Stimulated activated CD8-positive, alpha-beta memory T cell treated with anti-CD3 and anti-CD28 coated beads, Interleukin-15, amount 100 ng/mL, for 24 hours (primary cell): ENCODE measurements around the gene RNF123.
"Not testable (repeated sequence)": the region's sequence is repeated elsewhere in the genome, so short reads cannot be mapped to it uniquely, and the experiment has no call there.

Experiments used
- DNase-seq: peaks from one replicate; pipeline ENCODE4 v3.0.0-alpha.2; 2020; ENCODE audit warnings: low read depth

Gene RNF123

DNA sequence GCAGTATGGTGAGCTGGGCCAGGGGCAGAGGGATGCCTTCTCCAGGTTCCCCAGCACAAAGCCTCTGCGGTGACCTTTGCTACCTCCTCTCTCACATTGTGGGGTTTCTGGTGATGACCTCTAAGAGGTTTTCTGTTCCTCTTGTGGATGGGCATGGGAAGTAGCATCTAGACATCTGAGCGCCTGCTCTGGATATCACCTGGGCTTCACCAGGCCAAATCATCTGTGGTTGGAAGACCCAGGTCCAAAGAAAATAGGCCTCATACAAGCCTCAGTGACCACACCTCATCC, 8.2 kb upstream of the RNF123 start:
- no peak for DNase-seq

DNA sequence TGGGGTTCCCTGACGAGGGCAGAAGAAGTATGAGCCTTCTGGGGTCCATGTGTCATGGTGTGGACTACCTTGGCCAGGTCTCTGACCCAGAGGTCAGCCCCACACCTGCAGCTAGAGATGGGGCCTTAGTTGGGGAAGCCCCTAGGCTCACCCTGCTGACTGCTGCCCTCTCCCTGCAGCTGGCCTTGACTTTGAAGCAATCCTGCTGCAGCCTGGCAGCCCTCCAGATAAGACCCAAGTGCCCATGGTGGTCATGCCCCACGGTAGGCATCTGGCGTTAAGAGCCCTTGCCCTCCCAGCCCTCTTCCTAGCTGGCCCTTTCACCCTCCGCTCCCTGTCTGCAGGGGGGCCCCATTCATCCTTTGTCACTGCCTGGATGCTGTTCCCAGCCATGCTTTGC, 7.8 kb upstream of the RNF123 start:
- DNase-seq: no peak

DNA sequence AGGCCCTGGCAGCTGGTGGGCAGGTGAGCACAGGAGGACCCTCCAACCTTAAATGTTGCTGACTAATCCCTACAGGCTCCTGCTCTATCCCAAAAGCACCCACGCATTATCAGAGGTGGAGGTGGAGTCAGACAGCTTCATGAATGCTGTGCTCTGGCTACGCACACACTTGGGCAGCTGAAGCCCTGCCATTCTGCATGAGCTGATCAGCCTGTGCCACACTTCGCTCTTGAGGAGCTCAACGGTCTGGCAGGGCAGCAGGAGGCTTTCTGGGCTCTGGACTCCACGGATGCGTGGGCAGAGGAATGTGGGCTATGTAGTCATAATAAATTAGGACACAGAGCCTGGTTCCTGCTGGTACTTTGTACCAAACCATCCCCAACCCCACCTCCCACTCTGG, 6.2 kb upstream of the RNF123 start:
- DNase-seq: no peak

DNA sequence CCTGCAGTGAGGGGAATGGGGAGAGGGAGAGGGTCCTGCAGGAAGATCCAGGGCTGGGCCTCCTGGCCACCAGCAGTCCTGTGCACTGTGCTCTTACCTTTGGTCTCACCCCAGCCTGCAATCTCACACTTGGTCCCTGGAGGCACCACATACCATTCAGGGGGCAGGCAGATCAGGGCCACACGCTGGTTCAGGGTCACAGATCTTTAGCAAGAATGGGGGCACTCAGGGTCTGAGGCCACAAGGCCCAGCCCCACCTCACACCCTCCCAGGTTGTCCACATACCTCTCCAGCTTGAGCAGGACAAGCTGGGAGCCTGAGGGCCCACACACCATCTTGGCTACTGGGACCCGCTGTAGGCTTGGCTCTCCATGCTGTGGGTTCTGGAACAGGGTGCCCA, 4.9 kb upstream of the RNF123 start:
- not testable (repeated sequence) for DNase-seq

DNA sequence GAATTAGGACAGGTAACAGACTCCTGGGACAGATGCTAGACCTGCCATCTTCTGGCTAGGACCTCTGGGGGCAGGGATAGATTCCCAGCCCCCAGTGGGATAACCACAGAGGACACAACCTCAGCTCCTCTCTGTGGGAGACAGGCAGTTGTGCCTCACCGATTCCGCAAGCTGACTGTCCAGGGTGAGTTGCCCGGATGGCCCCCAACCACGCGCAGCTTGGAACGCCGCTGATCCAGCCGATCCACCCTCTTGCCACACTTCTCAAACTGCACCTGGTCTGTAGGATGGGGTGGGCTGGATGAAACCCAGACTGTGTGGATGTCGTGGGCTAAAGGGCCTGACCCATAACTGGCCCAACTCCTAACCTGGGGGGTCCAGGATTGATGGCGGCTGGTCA, 4.3 kb upstream of the RNF123 start:
- not testable (repeated sequence) for DNase-seq

DNA sequence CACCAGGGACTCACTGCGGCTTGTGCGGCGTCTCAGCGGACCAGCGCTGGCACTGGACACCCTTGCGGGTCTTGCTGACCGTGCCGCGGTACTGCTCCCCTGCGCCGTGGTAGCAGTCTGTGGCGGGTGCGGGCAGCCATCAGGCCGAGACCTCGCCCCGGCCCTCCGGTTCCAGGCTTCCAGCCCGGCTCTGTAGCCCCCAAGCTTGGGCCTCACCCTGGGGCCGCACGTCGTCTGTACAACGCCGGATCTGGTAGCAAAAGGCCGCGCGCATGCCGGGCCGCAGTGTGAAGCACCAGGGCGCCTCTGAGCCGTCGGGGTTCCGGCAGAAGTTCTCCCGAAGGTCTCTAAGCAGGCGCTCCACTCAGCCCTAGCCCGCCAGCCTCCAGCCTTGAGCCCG, 3.5 kb upstream of the RNF123 start:
- not testable (repeated sequence) for DNase-seq

DNA sequence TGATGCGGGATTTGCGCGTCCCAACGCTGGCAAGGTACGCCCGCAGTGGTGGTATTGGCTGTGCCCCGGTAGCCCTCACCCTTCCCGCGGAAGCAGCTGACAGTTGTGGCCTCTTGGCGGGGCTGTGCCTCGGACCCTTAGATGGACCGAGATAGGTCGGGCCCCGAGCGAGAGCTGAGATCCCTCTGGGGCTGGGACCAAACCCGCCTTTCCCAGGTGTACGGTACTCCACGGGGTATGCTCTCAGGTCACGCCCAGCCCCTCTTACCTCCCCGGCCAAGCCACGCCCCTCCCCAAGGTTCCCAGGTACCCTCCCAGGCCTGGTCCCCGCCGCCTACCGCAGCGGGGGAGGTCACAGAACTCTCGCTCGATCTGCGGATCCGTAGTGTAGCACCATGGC, 3.0 kb upstream of the RNF123 start:
- DNase-seq: not testable (repeated sequence)

DNA sequence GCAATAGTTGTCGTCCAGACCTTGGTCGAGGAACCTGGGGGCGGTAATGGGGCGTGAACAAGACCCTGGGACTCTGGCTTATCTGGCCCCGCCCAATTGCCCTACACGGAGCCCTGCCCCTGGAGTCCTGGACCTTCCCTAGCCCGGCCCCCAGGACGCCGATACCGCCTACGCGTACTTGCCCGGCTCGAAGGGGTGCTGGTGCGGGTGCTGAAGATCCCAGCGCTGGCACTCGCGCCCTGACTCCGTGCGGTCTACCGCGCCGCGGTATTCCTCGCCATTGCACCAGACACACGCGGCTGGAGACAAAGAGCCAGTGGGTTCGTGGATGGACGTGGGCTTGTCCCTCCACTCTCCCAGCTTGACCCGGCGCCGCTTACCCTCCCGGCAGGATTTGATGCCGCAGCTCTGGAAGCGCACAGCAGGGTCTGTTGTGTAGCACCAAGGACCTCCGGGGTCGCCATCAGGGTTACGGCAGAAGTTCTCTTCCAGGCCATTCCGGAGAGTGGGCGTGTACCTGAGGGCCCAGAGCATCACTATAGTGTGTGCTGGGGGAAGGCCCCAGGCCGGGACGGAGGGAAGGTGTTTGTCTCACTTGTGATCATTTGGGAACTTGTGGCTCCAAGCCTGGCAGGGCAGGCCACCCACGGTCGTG, 2.5 kb upstream of the RNF123 start:
- DNase-seq: not testable (repeated sequence)

DNA sequence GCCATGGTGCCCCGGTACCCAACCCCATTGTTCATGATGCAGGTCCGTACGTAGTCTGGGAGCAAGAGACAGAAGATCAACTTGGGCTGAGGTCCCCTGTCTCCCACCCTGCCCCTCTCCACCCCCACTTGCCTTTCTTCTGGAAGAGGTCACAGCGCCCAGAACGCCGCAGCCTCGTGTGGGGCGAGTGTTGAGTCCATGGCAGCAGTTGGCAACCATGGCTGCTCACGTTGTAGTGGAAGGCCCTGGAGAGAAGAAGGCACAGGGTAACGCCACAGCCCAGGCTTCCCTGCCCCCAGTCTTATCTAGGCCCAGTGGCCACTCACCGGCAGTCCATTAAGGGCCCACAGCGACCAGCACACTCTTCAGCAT, 1.9 kb upstream of the RNF123 start:
- DNase-seq: not testable (repeated sequence)

DNA sequence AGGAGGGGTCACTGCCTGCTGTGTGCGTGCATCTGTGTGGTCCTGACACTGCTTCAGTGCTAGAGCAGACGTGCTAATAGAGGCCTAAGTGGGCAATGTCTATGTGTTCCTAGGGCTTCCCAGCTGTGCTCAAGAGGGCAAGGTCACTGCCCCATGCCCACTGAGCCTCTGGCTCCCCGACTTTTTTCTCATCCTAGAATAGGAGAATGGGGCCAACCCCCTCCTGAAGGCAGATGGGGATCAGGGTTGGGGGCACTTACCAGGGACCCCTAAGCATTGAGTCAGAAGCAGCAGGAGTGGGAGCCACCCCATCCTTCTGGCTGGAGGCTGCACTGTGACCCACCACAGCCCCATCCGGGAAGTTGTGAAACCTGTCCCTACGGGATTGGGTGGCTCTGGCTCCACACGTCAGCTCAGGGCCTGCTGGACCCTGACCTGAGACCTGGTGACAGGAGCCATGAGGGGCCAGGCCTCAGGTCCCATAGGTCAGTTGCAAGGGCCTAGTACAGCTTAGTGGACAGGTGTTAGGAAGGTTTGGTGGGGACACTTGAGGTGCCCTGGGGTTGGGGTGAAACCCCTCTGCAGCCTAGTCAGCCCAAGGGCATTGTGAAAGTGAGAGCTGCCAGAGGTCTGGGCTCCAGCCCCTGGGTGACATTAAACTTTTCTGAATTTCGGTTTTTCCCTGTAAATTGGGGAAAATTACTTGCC, 865 bp upstream of the RNF123 start:
- DNase-seq: not testable (repeated sequence)

DNA sequence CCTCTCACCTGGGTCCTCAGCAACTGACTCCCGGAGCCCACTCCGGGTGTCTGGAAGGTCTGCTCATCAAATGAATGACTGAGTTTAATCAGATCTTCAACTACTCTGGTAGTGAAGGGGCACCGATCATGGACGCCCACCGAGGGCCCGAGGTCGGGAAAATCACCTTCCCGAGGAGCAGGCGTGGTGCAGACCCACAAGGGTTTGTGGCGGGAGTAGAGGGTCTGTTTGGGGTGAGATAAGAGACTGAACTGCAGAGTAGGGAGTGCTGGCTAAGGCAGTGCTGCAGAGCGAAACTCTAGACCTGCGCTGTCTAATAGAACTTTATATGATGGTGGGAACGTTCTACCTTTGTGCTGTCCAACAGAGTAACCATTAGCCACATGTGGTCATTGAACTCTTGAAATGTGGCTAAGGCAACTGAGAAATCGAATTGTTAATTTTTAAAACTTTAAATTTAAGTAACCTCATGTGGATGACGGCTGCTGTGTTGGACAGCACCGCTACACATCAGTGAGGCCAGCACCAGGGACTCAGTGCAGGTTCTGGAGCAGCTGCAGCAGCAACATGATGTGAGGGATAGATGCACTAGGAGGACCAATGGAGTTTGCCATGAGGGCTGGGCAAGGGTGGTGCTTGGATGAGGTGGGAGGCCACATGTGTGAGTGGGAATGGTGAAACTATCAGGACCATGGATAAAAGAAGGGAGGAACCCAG, 709 bp downstream of the RNF123 start:
- DNase-seq: not testable (repeated sequence)

DNA sequence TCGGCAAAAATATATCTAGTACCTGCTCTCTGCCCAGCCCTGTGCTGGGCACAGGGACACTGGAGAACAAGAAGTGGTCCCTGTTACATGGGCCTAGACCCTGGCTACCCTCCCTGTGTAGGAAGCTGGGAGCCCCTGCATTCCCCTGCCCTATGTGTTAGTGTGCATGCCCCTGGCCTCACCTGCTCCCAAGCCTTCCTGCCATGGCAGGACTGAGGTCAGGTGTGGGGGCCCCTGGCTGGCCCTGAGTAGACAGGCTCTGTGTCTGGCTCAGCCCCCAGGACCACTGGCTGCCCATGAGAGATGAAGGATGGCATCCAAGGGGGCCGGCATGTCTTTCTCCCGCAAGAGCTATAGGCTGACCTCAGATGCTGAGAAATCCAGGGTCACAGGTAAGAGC, 1.5 kb downstream of the RNF123 start:
- DNase-seq: not testable (repeated sequence)

DNA sequence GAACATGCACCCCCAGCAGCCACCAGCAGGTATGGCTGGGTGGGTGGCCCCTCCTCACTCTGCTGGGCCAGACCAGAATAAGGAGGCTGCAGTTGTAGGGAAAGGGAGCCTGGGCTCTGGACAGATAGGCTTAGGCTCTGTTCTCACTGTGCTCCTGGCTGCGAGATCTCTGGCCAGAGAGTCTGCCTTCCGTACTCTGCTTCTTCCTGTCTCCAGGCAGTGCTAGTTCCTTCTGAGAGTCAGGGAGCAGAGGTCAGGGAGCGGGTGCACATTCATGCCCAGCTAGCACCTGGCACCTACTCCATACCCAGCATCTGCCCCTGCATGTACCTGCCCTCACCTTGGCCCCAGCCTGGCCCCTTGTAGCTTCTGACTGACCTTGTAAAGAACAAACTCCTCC, 2.1 kb downstream of the RNF123 start:
- not testable (repeated sequence) for DNase-seq

DNA sequence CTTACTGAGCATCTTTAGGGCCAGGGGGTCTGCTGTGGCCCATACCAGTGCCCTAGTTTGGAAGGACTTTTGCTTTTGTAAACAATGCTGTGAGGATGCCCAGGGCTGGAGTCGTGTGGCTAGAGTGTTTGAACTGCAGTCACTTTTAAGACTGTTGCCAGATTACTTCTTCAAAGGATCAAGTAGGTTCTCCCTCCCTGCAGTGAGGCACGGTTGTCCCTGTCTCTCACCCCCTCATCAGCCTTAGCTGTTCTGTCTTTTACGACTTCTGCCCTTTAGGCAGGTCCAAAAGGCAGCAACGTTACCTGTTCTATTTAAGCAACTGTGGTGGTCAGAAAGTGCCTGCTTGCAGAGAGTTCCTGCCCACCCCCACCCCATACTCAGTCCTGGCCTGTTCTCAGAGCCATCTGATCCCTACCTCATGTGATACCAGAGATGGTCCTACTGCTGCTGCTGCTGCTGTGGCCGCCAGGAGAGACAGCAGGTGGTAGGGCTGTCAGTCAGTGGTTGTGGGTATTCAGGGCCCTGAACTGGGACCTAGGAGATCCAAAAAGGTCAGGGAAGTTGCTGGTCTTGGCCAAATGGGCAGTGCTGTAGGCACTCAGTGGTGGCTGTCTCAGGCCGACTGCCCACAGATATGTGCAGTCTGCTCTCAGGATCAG, 5.2 kb downstream of the RNF123 start:
- not testable (repeated sequence) for DNase-seq

DNA sequence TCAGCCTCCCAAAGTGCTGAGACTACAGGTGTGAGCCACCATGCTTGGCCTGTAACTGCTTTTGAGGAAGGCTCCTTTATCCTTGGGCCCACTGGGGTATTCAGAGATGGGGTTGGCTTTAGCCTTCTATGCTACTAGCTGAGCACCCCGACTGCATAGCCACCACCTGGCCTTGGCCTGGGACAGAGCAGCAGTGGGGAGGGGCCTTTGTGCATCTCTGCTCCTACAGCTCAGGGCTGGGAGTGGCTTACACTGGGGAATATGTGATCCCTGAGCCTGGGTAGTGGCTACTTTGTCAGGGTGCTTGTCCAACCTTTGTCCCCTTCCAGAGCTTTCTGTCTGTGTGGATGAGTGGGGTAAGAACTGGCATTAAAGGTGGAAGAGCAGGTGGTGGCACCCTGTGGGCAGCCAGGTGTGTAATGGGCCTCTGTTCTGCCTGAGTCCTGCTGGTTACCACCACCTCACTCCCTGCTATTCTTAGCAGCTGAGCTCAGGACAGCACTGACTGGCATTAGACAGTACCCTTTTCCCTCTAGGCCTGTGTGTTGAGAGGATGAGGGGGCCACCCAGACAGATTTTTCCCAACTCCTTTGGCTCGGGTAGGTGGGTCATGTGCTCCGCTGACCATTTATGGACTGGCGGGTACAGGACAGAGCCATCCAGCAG, 6.1 kb downstream of the RNF123 start:
- DNase-seq: not testable (repeated sequence)

DNA sequence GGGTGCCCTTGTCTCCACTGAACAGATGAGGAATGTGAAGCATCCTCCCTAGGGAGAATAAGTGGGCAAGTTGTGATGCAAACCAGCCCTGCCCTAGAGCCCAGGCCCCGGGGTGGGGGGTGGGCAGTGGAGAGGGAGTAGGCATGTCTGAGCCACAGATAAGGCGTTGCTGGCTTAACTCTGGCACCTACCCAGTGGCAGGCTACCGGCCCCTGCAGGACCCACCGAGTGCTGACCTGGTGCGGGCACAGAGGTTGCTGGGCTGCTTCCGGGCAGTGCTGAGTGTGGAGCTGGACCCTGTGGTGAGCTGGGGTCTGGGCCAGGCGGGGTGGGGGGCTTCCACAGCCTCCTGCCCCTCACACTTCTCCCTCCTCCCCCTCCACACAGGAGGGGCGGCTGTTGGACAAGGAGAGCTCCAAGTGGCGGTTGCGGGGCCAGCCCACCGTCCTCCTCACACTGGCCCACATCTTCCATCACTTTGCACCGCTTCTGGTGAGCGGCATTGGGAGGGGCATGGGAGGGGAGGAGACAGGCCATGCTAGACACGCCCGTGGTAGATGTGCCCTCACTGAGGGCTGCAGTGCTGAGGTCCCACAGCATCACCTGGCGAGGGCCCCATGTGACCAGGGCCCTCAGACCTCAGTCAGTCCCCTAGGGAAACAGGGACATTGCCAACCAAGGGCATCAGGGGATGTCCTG, 10.1 kb downstream of the RNF123 start:
- DNase-seq: no peak

DNA sequence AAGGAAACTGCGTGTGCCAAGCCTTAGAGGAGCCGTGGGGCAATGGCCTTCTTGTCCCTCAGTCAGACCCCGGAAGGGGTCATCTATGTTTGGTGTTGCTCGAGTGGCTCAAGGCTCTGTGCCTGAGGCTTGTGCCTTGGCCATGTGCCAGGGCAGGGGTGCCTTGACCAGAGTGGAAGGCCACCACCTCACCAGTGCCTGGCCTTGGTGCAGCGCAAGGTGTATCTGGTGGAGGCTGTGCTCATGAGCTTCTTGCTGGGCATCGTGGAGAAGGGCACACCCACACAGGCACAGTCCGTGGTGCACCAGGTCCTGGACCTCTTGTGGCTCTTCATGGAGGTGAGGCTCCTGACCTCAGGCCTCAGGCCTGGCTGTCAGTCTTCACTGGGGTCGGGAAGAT, 10.7 kb downstream of the RNF123 start:
- DNase-seq: no peak

DNA sequence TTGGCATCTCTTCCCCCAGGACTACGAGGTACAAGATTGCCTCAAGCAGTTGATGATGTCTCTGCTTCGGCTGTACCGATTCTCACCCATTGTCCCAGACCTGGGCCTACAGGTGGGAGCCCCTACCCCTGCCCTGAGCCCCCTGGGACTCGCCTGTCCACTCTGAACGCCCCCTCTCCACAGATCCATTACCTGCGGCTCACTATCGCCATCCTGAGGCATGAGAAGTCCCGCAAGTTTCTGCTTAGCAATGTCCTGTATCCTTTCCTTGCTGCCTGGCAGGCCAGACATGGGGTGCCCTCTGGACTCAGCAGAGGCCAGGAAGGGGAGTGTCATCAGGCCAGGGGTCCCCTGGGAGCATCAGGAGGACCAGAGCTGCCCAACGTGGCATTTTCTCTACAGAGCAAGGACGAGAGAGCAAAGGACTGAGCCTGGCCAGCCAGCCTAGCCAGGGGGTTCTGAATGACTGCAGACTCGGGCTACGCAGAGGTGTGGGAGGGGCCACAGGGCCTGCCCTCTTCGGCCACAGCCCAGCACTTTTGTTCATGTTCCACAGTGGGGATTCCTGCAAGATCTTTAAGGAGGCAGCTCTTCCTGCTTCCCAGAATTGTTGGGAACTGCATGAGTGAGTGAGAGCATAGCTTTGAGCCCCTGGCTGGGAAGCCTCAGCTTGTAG, 11.2 kb downstream of the RNF123 start:
- DNase-seq: no peak

DNA sequence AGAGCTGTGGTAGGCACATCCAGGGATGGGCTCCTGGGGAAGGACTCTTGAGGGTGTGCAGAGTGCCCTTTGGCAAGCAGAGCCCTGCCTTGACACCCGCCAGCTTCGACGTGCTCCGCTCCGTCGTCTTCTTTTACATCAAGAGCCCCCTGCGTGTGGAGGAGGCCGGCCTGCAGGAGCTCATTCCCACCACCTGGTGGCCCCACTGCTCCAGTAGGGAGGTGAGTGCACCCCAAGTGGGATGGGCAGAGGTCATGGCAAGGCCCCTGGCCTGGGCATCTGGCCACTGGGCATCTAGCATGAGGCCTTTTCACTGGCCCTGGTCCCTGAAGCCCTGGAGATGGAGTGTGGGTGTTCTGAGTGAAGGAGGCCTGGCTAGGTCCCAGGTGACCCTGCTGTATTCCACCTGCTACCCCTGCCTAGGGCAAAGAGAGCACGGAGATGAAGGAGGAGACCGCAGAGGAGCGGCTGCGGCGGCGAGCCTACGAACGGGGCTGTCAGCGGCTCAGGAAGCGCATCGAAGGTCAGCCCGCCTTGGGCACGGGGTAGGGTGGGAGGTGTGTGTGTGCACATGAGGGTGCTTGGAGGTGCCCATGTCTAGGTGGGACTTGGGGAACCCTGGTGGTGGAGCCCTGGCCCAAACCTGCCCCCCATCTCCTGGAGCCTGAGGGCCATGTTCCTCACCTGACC, 12.2 kb downstream of the RNF123 start:
- DNase-seq: no peak

DNA sequence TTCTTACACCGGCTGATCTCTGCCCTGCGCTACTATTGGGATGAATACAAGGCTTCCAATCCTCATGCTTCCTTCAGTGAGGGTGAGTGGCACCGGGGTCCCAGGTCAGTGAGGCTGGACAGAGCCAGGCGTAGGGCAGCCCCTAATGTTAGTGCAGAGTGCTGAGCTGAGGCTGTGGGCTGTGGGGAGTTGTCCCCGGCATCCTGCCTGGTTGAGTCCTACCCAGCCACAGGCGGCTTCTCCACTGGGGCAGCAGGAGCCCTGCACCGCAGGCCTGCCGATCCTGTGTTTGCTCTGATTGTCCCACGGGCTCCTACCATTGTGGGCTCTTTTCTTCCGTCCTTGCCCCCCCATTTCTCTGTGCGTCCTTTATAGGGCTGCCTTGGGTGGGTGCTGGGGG, 13.3 kb downstream of the RNF123 start:
- no peak for DNase-seq
